GM19463 (cell line): Measurements from ENCODE around the gene DBR1.

Source experiments
- ATAC-seq: cut with Tn5 transposase; IDR thresholded peaks from one replicate; pipeline ENCODE4 v1.9.1; 2021; ENCODE audit warnings: mild to moderate bottlenecking, moderate library complexity; ENCODE audit not compliant: unreplicated experiment

Gene DBR1

GRCh38 chr3:138124706-138125355 is 49.9 kb downstream of the DBR1 start:
- no peak for ATAC-seq

DNA sequence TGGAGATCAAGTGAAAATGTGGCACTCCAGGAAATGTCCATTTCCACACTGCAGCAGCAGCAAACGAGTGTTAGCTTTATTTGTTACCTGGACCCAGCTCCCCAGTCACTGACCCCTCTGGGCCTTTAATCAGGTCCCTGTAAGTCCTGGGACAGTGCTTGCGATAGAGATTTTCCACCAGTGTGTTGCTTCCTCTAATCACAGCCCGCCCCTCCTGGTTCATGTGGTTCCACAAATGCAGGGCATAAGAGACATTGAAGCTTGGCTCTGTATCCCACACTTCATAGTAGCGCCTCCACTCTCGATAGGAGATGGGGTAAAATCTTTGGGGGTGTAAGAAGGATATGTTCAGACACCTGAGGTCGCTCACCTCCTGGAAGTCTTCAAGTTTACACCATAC is 50.5 kb downstream of the DBR1 start:
- ATAC-seq = no peak

- ATAC-seq = no peak
These were observed 55.3 kb downstream of the DBR1 start for GRCh38 chr3:138119423-138119766.

- peak; percentile 57 for ATAC-seq
These were observed 55.9 kb downstream of the DBR1 start for GRCh38 chr3:138118612-138119422.

DNA sequence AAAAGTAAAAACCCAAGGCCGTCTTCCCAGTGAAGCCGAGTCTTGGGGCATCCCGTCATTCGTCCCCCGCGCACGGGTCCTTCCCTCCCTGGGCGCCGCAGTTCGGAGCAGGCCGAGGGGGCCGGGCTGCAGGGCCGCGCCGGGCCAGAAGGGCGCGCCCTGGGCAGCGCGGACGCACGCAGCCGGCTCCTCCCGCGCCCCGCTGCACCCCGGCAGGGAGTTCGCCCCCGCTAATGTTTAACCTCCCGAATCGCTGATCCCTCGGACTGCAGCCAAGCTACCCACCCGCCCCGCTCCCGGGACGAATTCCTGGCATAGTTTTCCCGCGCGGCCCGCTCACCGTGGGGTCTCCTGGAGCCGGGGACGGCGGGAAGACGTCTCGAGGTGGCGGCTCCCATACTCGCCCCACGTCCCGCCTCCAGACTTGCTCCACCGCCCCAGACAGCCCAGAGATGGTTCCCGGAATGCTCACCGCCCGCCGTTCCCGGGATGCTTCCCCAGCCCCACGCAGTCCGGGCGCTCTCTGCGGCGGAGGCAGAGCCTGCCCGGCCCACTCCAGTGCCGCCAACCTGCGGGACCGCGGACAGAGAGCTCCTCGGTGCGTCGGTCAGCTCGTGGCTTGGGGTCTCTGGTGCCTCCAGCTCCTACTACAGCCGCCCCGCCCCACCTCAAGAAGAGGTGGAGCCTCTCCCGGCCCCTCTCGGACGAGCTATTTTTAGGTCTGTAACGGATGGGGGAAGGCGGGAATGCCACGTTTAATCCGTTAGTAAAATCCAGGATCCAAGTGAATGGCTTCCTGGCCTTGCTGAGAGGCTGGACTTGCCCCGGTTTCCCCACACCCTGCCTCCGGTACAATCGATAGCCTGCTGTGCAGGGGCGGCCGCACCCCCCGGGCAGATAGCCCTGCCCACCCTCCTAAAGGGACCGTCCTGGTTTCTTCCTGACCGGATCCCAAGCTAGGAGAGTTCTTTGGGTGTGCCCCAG is 59.4 kb downstream of the DBR1 start, which contains the start of gene DZIP1L:
Gene DZIP1L (minus strand): TSS at position 621 of the 984 bp plus-strand sequence. CDS start 11,637 bp downstream, outside the sequence.
- ATAC-seq = peak; percentile 87

DNA sequence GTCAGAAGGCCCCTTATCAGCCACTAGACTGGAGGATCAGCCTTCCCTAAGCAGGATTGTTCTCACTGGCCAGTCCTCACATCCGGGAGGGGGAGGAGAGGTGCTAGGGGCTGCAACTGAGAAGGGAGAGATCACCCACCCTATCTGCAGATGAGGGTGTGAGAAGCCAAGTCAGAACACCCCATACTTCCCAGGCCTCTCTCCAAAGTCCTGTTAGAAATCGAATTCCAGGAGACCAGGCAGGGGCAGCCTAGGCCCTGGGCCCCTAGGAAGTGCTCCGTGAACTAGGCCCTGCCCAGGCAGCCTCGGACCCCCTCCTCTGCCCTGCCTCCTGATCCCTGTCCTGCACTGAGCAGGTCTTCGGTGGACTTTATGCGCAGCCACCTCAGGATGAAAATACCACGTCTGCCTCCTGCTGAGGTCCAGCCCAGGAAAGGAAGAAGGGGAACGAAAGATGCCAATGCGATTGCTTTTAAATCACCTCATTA is 60.2 kb downstream of the DBR1 start:
- ATAC-seq = no peak

- no peak for ATAC-seq
These were observed 61.4 kb downstream of the DBR1 start for GRCh38 chr3:138113326-138113725.

- no peak for ATAC-seq
These were observed 62.4 kb downstream of the DBR1 start for GRCh38 chr3:138112362-138112761.
